GM06990 (cell line): ENCODE measurements around the gene MLXIP.

Experiments
- DNase-seq: peaks from one replicate; pipeline ENCODE4 v3.0.0-alpha.2; 2011; ENCODE audit not compliant: insufficient read length; ENCODE audit errors: extremely low read depth
- H3K27me3 ChIP-seq: replicated peaks from 2 replicates; pipeline ENCODE4 v1.6.0; 2011; ENCODE audit warnings: low read length; ENCODE audit not compliant: control insufficient read depth, insufficient read depth
- H3K36me3 ChIP-seq: 2 replicates; pipeline ENCODE4 v1.5.1; 2011; ENCODE audit warnings: low read length; ENCODE audit not compliant: control insufficient read depth, insufficient read depth
- H3K4me3 ChIP-seq: replicated peaks from 2 replicates; pipeline ENCODE4 v1.5.1; 2011; ENCODE audit warnings: low read depth, mild to moderate bottlenecking, control low read depth, low read length
- TF ChIP-seq, protein P1 (sequence below): IDR thresholded peaks from 2 replicates; pipeline ENCODE4 v1.5.1; 2011; ENCODE audit warnings: low read length, control low read depth, mild to moderate bottlenecking, inconsistent platforms; ENCODE audit not compliant: insufficient read depth, poor library complexity, severe bottlenecking

MLXIP gene

DNA sequence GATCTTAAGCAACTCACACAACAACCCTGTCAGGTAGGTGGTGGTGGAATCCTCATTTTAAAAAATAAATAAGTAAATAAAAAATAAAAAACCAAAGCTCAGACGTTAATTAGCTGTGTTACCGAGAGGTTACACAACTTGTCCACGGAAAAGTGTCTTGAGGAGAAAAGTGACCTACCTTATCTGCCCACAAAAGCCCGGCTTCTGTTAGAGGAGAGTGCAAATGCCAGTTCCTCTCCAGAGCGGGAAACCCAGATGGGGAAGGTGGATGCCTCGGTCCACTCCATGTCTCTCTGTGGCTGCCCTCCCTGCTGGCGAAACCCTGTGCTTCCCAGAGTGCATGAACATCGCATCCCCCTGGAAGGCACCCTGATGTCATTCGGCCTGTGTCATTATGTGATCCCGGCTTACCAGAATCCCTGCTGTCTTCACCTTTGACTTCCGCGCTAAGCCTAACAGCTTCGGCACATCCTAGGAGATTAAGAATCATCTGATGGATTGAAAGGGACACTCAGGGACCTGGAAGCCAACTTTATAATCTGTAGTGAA is 6.4 kb downstream of the MLXIP start:
- no peak overlapping the region for H3K4me3 ChIP-seq
- H3K27me3 ChIP-seq: no peaks in the 10 kb centered on the region
- DNase-seq: no peak
- TF ChIP-seq, protein P1, sequence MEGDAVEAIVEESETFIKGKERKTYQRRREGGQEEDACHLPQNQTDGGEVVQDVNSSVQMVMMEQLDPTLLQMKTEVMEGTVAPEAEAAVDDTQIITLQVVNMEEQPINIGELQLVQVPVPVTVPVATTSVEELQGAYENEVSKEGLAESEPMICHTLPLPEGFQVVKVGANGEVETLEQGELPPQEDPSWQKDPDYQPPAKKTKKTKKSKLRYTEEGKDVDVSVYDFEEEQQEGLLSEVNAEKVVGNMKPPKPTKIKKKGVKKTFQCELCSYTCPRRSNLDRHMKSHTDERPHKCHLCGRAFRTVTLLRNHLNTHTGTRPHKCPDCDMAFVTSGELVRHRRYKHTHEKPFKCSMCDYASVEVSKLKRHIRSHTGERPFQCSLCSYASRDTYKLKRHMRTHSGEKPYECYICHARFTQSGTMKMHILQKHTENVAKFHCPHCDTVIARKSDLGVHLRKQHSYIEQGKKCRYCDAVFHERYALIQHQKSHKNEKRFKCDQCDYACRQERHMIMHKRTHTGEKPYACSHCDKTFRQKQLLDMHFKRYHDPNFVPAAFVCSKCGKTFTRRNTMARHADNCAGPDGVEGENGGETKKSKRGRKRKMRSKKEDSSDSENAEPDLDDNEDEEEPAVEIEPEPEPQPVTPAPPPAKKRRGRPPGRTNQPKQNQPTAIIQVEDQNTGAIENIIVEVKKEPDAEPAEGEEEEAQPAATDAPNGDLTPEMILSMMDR: no peak
- no peaks in the 10 kb centered on the region for H3K36me3 ChIP-seq

DNA sequence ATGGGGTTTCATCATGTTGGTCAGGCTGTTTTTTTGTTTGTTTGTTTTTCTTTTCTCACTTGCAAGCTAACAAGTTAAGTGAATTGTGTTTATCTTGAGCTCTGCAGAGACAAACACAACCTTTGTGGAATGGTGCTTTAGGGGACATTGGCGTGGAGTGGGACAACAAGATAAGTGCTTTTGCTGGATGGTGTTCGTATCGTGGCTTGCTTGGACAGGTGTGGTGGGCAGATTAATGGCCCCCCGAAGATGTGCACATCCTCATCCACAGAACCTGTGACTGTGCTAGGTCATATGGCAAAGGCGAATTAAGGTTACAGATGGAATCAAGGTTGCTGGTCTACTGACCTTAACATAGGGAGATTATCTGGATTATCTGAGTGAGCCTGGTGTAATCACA is 7.0 kb downstream of the MLXIP start:
- TF ChIP-seq, protein P1: no peak
- Histone ChIP-seq H3K36me3 (no peaks in the 10 kb centered on the region), H3K27me3 (no peaks in the 10 kb centered on the region), H3K4me3 (no peak overlapping the region)
- no peak for DNase-seq

DNA sequence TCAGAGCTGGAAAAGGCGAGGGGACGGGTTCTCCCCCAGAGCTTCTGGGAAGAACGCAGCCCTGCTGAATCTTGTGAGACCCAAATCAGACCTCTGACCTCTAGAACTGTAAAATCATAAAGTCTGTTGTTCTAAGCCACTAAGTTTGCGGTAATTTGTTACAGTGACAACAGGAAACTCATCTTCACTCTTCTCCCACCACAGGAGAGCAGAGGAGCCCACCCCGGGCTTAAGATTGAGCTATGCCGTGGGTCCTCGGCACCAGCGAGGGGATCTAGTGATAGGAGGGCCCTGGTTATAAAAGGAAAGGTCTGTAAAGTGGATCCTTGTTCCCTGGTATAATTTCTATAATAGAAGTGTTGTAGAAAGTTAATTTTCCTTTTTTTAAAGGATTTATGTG is 7.6 kb downstream of the MLXIP start:
- no peak for DNase-seq
- Histone ChIP-seq H3K4me3 (no peak overlapping the region), H3K27me3 (no peaks in the 10 kb centered on the region), H3K36me3 (no peaks in the 10 kb centered on the region)
- TF ChIP-seq, protein P1: no peak

DNA sequence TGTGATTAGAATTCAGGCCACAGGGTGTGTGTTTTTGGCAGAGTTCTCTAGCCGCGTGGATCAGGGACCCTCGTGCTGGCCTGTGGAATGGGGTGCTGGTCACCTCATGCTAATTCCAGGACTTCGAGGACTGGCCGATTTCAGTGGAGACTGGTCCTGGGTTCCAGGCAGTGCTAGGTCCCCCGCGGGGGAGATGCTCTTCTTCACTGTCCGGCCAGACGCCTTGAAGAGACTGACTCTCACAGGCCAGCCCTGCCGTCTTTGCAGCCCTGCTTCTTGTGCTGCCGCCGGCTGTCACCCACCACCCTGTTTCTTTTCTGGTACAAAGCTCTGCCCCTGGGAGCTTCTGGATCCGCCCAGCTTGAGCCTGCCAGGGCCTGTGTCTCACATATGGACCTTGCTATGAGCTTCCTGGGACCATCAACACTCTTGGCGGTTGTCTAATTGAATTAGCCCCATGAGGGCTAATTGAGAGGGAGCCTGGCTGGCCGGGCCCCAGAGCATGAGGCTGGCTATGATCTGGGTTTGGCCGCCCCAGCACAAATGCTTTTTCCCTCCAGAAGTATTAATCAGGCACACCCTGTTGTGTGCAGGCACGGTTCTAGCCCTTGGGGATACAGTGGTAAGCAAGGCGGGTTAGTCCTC is 8.2 kb downstream of the MLXIP start:
- Histone ChIP-seq H3K27me3 (no peaks in the 10 kb centered on the region), H3K4me3 (no peak overlapping the region), H3K36me3 (no peaks in the 10 kb centered on the region)
- no peak for DNase-seq
- TF ChIP-seq, protein P1: no peak

DNA sequence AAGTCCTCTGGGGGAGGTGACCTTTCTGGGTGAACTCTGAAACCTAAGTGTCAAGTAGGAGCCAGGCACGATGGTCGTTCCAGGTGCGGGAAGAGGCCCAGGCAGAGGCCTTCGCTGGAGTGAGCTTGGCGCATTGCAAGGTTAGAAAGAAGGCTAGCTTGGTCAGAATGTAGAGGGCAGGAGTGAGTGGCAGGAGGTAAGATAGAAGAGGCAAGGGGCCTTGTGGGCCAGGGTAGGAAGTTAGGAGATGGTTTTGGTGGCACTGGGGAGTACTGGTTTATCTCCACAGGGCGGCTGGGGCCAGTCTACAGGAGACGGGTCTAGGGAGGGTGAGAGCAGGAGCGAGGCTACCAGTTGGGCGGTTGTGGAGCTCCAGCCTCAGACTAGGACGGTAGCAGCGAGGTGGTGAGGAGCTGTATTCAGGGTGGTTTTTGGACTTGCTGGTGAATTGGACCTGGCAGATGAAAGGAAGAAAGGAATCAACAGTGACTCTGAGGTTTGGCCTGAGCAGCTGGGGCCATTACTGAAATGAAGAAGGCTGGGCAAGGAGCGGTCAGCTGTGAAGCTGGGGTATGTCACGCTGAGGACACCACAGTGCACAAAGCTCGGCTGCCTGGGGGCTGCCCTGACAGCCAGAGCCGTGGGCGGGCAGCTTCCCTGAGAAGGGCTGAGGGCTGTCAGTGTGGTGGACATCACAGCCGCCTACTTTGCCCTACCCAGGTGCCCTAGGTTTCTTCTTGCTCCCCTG is 9.0 kb downstream of the MLXIP start:
- DNase-seq: no peak
- Histone ChIP-seq H3K36me3 (no peaks in the 10 kb centered on the region), H3K4me3 (no peak overlapping the region), H3K27me3 (no peaks in the 10 kb centered on the region)
- TF ChIP-seq, protein P1: no peak
